HL-60/S4 treated with retinoic acid at 250 ng/mL for 4 days and 3 days (cell line): ENCODE measurements around the gene ZNG1E.
"Not testable (repeated sequence)": the region's sequence is repeated elsewhere in the genome, so short reads cannot be mapped to it uniquely, and the experiment has no call there.

ENCODE experiments used
- in situ Hi-C: fragments of 300-500 bp; cut with MboI; formaldehyde crosslinking; loops from 2 replicates; pipeline ENCODE4 v1.7.0; 2022; ENCODE audit warnings: low sequenced_read_pairs

The ZNG1E gene

DNA sequence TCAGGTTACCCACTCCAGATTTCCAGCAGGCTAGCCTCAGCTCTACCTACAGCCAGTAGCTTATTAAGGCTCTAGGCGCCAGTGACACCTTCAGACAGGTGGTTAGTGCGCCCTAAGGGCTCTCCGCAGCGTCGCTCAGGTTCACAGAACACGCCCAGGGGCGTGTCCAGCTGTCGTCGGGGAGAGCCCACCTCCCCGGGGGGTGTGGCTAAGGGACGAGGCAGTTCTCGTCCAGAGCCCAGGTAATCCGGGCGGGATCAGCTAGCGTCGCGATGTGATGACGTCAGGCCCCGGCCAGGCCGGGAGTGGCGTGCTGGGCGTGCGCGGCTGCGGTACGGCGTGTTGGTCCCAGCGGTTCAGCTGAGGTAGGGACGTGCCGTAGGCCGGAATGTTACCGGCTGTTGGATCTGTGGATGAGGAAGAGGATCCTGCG, at the start of gene ZNG1E:
Gene ZNG1E, plus strand, starts transcription at position 340 of the 433 bp plus-strand sequence. Its CDS starts 49 bp downstream, at position 389.
- in situ Hi-C loops: not testable (repeated sequence)

DNA sequence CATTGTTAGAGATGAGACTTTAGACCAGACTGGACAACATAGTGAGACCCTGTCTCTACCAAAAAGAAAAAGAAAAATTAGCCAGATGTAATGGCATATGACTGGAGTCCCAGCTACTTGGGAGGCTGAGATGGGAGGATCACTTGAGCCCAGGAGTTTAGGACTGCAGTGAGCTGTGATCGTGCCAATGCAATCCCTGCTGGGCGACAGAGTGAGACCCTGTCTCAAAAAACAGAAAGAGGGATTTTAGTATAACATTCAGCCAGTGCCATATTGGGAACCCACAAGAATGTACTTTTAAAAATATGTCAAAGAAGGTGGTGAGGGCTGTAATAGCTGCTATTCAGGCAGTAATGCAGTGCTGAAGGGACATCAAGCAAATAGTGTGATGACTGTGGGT, 2.1 kb upstream of the ZNG1E start:
- in situ Hi-C loops: not testable (repeated sequence)

- in situ Hi-C loops: not testable (repeated sequence)
These were observed 710 bp upstream of the ZNG1E start for GRCh38 chr9:65675018-65675417.

DNA sequence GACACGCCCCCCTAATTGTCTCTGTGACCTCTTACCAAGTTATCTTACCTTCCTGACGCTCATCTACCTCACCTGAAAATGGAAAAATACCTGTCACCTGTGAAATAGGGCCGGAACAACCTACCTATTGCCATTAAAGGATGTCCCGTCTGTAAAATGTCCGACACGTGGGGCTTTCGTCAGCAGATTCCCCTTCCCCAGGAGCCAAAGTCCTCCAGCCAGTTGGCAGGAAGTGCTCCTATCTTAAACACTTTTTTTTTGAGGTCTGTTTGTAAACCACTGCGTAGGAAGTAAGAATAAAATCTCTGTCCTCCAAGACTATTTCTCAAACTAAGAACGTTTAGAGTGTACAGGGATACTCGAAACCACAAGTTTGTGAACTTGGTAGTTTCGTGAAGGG, 661 bp downstream of the ZNG1E start:
- in situ Hi-C loops: not testable (repeated sequence)

GRCh38 chr9:65678533-65678932, 2.8 kb downstream of the ZNG1E start:
- in situ Hi-C loops: not testable (repeated sequence)

DNA sequence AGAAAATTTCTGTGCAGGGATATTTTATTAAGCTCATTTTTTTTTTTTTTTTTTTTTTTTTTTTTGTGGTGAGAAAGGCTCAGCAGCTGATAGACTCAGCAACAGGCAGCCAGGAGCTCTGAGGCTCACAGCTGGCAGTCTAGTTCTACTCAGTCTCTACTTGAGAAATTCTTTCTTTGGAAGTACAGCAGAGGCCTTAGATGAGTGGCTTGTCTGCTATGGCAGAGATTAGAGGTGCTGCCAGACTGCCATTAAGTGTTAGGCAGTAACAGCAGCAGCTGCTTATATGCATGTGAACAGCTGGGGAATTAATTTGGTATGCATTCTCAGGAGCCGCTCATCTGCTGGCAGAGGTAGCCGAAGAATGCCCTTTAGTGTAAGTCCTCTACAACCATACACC, 27.8 kb downstream of the ZNG1E start:
- in situ Hi-C loops: not testable (repeated sequence)

DNA sequence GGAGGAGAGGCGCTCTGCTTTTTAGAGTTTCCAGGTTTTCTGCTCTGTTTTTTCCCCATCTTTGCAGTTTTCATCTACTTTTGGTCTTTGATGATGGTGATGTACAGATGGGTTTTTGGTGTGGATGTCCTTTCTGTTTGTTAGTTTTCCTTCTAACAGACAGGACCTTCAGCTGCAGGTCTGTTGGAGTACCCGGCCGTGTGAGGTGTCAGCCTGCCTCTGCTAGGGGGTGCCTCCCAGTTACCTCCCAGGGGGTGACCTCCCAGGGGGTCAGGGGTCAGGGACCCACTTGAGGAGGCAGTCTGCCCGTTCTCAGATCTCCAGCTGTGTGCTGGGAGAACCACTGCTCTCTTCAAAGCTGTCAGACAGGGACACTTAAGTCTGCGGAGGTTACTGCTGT, 38.7 kb downstream of the ZNG1E start:
- in situ Hi-C loops: not testable (repeated sequence)

DNA sequence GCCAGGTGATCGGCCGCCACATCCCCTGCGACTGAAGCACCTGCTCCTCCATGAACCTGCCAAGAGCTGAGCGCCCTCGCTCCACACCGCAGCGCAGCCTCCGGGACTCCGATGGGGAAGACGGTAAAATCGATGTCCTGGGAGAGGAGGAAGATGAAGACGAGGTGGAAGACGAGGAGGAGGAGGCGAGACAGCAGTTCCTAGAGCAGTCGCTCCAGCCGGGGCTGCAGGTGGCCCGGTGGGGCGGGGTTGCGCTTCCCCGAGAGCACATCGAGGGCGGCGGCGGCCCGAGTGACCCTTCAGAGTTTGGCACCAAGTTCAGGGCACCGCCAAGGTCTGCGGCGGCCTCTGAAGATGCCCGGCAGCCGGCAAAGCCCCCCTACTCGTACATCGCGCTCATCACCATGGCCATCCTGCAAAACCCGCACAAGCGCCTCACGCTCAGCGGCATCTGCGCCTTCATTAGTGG, 61.4 kb downstream of the ZNG1E start, which contains the start of gene FOXD4L4:
Gene FOXD4L4, plus strand, starts transcription at position 51 of the 469 bp plus-strand sequence. Its CDS starts 0 bp downstream, at position 51.
- in situ Hi-C loops: not testable (repeated sequence)

- in situ Hi-C loops: not testable (repeated sequence)
These were observed 62.4 kb downstream of the ZNG1E start for GRCh38 chr9:65738133-65738532.
